ENCODE measurements around the gene STK32A.

STK32A gene

GRCh38 chr5:147431586-147431985 is 196.8 kb downstream of the STK32A start:
- peak; percentile 10 for DNase-seq (ENCODE audit: low read depth)
- H3K4me3 ChIP-seq (ENCODE audit: low read depth, low read length) = no peak overlapping the region
- TF ChIP-seq CTCF (IDR thresholded peaks at IDR 0.05; ENCODE audit: low read depth, low read length) = no peak

DNA sequence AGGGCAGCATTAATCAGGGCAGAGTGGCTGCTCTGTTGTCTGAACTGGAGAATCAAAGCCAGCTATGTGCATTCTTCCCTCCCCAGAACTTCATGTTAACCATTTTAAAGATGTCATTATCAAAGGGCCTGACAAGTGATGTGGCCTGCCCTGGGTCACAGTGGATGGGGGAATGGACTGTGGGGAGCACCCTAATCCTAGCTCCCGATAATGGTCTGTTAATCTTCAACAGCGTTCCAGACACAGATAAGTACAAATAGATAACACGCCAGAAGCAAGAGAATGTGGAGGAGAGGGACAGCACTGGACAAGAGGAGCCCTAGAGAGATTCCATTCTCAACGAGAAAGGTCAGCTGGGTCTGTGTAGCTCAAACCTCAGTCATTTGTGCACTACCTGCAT is 197.5 kb downstream of the STK32A start:
- no peak for TF ChIP-seq POLR2A (IDR thresholded peaks at IDR 0.05; ENCODE audit: extremely low read depth, insufficient read length)
- TF ChIP-seq CTCF (IDR thresholded peaks at IDR 0.05; ENCODE audit: low read depth, low read length) = no peak
- TF ChIP-seq, protein P1, sequence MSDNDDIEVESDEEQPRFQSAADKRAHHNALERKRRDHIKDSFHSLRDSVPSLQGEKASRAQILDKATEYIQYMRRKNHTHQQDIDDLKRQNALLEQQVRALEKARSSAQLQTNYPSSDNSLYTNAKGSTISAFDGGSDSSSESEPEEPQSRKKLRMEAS (IDR thresholded peaks at IDR 0.05; ENCODE audit: low read depth, low read length) = no peak
- no peak for TF ChIP-seq MYC (IDR thresholded peaks at IDR 0.05; ENCODE audit: low read depth, low read length)
- DNase-seq (ENCODE audit: low read depth) = no peak
- H3K4me3 ChIP-seq (ENCODE audit: low read depth, low read length) = no peak overlapping the region

DNA sequence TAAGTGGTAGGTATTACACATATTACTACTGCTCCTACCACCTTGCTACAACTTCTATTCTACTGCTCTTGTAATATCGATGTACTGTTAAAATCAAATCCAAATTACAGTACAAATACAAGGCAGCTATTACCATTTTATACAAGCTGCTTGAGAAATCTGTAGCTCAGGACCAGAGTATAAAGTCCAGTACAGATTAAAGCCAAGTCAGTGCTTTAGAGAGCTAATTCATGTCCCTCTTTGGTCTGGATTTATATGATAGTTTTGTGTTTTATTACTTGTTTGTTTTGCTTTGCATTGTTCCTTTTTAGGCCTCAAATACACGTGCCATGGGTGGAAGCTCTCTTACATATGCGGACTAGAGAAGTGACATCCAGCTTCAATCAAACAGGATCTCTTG is 199.2 kb downstream of the STK32A start:
- no peak overlapping the region for H3K4me3 ChIP-seq (ENCODE audit: low read depth, low read length)
- no peak for DNase-seq (ENCODE audit: low read depth)
- no peak for TF ChIP-seq MYC (IDR thresholded peaks at IDR 0.05; ENCODE audit: low read depth, low read length)
- TF ChIP-seq POLR2A (IDR thresholded peaks at IDR 0.05; ENCODE audit: extremely low read depth, insufficient read length) = no peak
- no peak for TF ChIP-seq CTCF (IDR thresholded peaks at IDR 0.05; ENCODE audit: low read depth, low read length)
- TF ChIP-seq, protein P1 (IDR thresholded peaks at IDR 0.05; ENCODE audit: low read depth, low read length) = no peak

- DNase-seq (ENCODE audit: low read depth) = peak; percentile 34
- no peak overlapping the region for H3K4me3 ChIP-seq (ENCODE audit: low read depth, low read length)
- TF ChIP-seq MYC (IDR thresholded peaks at IDR 0.05; ENCODE audit: low read depth, low read length) = no peak
Observed at GRCh38 chr5:147436596-147436995, 201.8 kb downstream of the STK32A start.

GRCh38 chr5:147437161-147437596 is 202.4 kb downstream of the STK32A start:
- TF ChIP-seq CTCF (IDR thresholded peaks at IDR 0.05; ENCODE audit: low read depth, low read length) = no peak
- TF ChIP-seq POLR2A (IDR thresholded peaks at IDR 0.05; ENCODE audit: extremely low read depth, insufficient read length) = no peak
- TF ChIP-seq, protein P1 (IDR thresholded peaks at IDR 0.05; ENCODE audit: low read depth, low read length) = no peak
- TF ChIP-seq MYC (IDR thresholded peaks at IDR 0.05; ENCODE audit: low read depth, low read length) = no peak
- DNase-seq (ENCODE audit: low read depth) = peak; percentile 89
- H3K4me3 ChIP-seq (ENCODE audit: low read depth, low read length) = no peak overlapping the region

Data from NB4 (cell line).